ENCODE measurements around the gene THEM4. TPM values are rescaled to one million over a fixed set of nuclear protein-coding genes. Genes with fewer than 3 reads are reported as not detected.

THEM4 gene
- total and polyA plus RNA-seq, 8 donors: 6.1 to 27.8 (median 8.4) TPM

GRCh38 chr1:151841141-151841540 is 68.2 kb downstream of the THEM4 start:
- DNase-seq: no peak
- Histone ChIP-seq H3K27me3 (no peaks in the 10 kb centered on the region), H3K27ac (peak overlapping the region in 1 of 4 donors; percentile 95), H3K9me3 (no peaks in the 10 kb centered on the region), H3K36me3 (no peaks in the 10 kb centered on the region), H3K4me1 (peaks cover 22 to 27% (median 24%) of the 10 kb centered on the region in 3 donors), H3K4me3 (no peak overlapping the region)
- ATAC-seq: no peak
- FAIRE-seq: no peak
- 93 to 94% methylated on average over 2 of the region's 2 CpGs for WGBS, 2 donors
- TF ChIP-seq, protein P1, sequence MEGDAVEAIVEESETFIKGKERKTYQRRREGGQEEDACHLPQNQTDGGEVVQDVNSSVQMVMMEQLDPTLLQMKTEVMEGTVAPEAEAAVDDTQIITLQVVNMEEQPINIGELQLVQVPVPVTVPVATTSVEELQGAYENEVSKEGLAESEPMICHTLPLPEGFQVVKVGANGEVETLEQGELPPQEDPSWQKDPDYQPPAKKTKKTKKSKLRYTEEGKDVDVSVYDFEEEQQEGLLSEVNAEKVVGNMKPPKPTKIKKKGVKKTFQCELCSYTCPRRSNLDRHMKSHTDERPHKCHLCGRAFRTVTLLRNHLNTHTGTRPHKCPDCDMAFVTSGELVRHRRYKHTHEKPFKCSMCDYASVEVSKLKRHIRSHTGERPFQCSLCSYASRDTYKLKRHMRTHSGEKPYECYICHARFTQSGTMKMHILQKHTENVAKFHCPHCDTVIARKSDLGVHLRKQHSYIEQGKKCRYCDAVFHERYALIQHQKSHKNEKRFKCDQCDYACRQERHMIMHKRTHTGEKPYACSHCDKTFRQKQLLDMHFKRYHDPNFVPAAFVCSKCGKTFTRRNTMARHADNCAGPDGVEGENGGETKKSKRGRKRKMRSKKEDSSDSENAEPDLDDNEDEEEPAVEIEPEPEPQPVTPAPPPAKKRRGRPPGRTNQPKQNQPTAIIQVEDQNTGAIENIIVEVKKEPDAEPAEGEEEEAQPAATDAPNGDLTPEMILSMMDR (IDR thresholded peaks at IDR 0.05): no peak
- intact Hi-C loops (cut with DNase I): no loop called here

DNA sequence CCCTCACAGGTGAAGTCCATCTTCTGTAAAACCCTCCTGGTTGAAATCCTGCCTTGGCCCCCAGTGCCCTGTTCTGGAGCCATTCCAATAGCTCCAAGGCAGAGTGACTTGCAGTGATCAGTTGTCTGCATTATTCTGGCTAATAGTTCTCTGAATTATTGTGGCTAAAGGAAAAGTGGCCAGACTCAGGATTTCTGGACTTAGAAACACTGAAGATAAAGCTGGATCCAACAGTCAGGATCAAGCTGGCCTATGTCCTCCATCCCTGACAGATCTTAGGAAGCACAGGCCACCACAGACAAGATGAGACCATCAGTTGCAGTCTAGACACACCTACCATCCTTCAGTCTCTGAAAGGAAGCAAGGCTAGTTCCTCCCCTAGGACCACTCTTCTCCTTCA is 68.9 kb downstream of the THEM4 start:
- ATAC-seq: no peak
- TF ChIP-seq, protein P1 (IDR thresholded peaks at IDR 0.05): no peak
- intact Hi-C loops (cut with DNase I): no loop called here
- Histone ChIP-seq H3K4me3 (peak overlapping the region; percentile 16 to 47 (median 42)), H3K27me3 (no peaks in the 10 kb centered on the region), H3K27ac (peak overlapping the region; percentile 93 to 98 (median 95)), H3K36me3 (no peaks in the 10 kb centered on the region), H3K4me1 (peaks cover 29 to 31% (median 29%) of the 10 kb centered on the region in 3 donors), H3K9me3 (no peaks in the 10 kb centered on the region)
- no peak for FAIRE-seq
- no peak for DNase-seq

DNA sequence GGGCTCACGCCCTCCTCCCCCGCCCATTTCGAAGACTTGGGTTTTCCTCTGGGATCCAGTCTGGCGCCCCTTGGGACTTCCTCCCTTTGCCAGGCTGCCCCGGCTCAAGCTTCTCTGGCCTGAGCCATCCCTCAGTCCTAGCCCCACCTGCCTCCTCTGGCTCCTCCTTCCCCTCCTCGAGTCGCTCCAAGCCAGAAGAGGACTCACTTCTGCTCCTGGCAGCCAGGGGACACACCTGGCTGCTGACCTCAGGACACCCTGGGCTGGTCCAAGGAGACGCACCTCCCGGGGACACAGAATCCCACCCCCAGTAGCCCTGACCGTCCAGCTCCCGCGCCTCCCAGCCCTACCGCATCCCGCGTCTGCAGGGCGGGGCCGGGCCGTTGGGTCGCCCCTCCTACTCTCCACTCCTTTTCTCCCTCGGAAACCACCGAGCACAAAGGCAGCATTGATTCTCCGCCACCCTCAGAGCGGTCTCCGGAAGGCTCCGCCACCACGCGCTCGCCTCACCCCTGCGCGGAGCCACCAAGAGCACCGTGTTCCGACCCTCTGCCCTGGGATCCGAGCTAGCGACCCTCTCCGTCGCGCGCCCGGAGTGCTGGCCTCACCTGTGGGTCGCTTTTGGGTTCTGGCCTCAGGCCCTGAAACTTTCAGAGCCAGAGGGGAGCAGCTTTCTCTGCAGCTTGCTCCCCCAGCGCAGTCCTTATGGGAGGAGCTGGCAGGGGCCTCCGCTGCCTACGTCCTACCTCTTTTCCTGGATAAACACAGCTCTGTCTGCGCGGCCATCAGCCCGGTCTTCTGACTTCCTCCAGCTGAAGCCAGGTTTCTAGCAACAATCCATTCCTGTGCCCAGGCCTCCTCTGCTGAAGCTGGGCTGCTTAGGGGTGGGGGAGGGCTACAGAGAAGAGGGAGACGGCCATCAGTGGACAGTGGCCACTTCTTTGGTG is 69.6 kb downstream of the THEM4 start, which contains the start of gene C2CD4D:
C2CD4D (minus strand) TSS at position 364 of the 947 bp plus-strand sequence. CDS start 831 bp downstream, outside the sequence.
- DNase-seq: peak; percentile 73 to 93 (median 86)
- FAIRE-seq: no peak
- Histone ChIP-seq H3K4me3 (peak within 1 kb of the TSS; percentile 16 to 47 (median 42)), H3K36me3 (no peaks in the 10 kb centered on the region), H3K9me3 (no peaks in the 10 kb centered on the region), H3K27ac (peak within 1 kb of the TSS; percentile 93 to 98 (median 95)), H3K4me1 (peaks cover 29 to 37% (median 30%) of the 10 kb centered on the region in 3 donors), H3K27me3 (no peaks in the 10 kb centered on the region)
- WGBS, 2 donors: 5% methylated on average over 44 to 47 of the region's 47 CpGs
- TF ChIP-seq, protein P1 (IDR thresholded peaks at IDR 0.05): peak in 2 of 4 donors; percentile 7 to 20
- ATAC-seq: peak; percentile 65 to 83 (median 75)
- intact Hi-C loops (cut with DNase I): no loop called here

GRCh38 chr1:151839082-151839412 is 70.3 kb downstream of the THEM4 start:
- H3K27me3 ChIP-seq: no peaks in the 10 kb centered on the region
- TF ChIP-seq, protein P1 (IDR thresholded peaks at IDR 0.05): no peak
- H3K9me3 ChIP-seq: no peaks in the 10 kb centered on the region
- ATAC-seq (no peak), DNase-seq (no peak), FAIRE-seq (no peak)
- no peaks in the 10 kb centered on the region for H3K36me3 ChIP-seq
- H3K4me3 ChIP-seq: peak overlapping the region in 2 of 4 donors; percentile 43 to 47
- 70 to 74% methylated on average over 16 of the region's 16 CpGs for WGBS, 2 donors
- intact Hi-C loops (cut with DNase I): no loop called here
- H3K27ac ChIP-seq: peak overlapping the region; percentile 93 to 98 (median 95)
- peaks cover 29 to 37% (median 34%) of the 10 kb centered on the region in 3 donors for H3K4me1 ChIP-seq
